Thyroid gland (tissue), 4 donors: ENCODE data around the gene ZNF507. TPM values are rescaled to one million over a fixed set of nuclear protein-coding genes. Genes with fewer than 3 reads are reported as not detected.

Experiments
- DNase-seq, 2 donors: peaks; one replicate each; pipeline ENCODE4 v3.0.0-alpha.2; 2019
- H3K27ac ChIP-seq, 3 donors: fragments of 200-600 bp; sonication (generic); 1 replicate in 2 of 3; 2 replicates in 1 of 3; pipeline ENCODE4 v1.5.1; 2016 to 2019; ENCODE audit warnings: mild to moderate bottlenecking in 1 of 3, moderate library complexity in 1 of 3
- H3K27me3 ChIP-seq: fragments of 200-600 bp; sonication (generic); one replicate; pipeline ENCODE4 v1.5.1; 2019
- H3K36me3 ChIP-seq, 2 donors: fragments of 200-600 bp; sonication (generic); one replicate each; pipeline ENCODE4 v1.5.1; 2016 to 2019
- H3K4me1 ChIP-seq, 2 donors: fragments of 200-600 bp; sonication (generic); one replicate each; pipeline ENCODE4 v1.5.1; 2017 to 2019
- H3K4me3 ChIP-seq, 3 donors: fragments of 200-600 bp; sonication (generic); replicated peaks in 1 of 3; 1 replicate in 2 of 3; 2 replicates in 1 of 3; pipeline ENCODE4 v1.5.1; 2016; ENCODE audit warnings: mild to moderate bottlenecking in 1 of 3
- H3K9me3 ChIP-seq: fragments of 200-600 bp; sonication (generic); one replicate; pipeline ENCODE4 v1.5.1; 2017
- CTCF ChIP-seq, 6 experiments: fragments of 200-600 bp in 3 of 6; fragments of 450-650 bp in 3 of 6; sonication (generic) in 3 of 6; IDR thresholded peaks; one replicate each; pipeline ENCODE4 v1.5.1; 2016 to 2019; ENCODE audit warnings: antibody characterized with exemption in 6 of 6, mild to moderate bottlenecking in 2 of 6, inconsistent platforms in 1 of 6, moderate library complexity in 1 of 6
- POLR2A ChIP-seq, 2 donors: fragments of 450-650 bp; IDR thresholded peaks; one replicate each; pipeline ENCODE4 v1.6.1; 2017; ENCODE audit warnings: antibody characterized with exemption in 2 of 2, mild to moderate bottlenecking in 2 of 2, moderate library complexity in 1 of 2
- WGBS, 2 donors: methylation state at CpG; one replicate each; pipeline ENCODE4 v1.1.5; 2017; 5-methylcytosine and 5-hydroxymethylcytosine counted together
- intact Hi-C: fragments of 100-400 bp; cut with DNase I; formaldehyde crosslinking; loops from one replicate; pipeline ENCODE4 v1.15.1; 2023
- total RNA-seq, 4 donors: library from RNA; depleted of rRNA; stranded (reverse); fragments of >200 nt; gene quantifications; one replicate each; pipeline ENCODE4 v1.2.3, GENCODE V29; 2016

The ZNF507 gene
- total RNA-seq, 4 donors from 2014 or later, result 28.6 to 46.9 (median 38.0) TPM

DNA sequence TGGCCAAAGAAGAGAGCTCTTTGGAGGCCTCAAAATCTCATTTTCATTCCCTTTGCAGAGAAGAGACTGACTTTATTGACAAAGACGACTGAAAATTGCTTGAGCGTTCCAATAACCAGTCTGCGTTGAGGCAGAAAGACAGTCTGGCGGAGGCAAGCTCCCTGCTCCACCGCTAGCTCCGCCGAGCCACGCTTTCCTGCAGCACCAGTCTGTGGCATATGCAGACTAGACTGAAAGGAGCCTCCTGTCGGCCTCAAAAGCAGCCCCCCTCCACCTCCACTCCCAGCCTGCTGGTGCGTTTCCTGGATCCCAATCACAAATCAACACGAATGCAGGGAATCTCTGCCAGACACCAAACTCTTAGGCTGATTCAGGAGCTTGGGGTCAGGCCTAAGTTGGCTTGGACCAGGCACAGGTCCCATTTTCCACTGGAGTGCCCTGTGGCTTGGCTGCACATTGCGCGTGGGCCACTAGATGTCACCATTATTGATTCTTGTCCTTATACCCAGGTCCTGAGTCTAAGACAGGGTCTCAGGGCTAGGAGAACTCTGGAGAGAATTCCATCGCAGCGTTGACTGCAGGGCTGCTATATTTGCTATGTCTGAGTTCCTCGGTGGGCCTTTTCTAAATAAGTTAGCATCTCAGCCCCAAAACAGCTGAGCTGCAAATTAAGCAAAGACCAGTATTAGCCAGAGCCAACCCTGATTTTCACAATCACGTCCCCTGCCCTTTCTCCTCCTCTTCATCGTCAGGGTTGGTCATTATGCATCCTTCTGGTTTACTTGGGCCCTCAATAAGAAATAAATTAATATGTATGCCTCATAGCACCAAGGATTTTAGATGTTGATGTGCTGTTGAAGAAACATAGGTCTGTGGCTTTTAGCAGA is 5.2 kb upstream of the ZNF507 start:
- WGBS, 2 donors, result 61 to 63% methylated on average over 18 of the region's 18 CpGs
- Histone ChIP-seq H3K4me3 (no peak overlapping the region), H3K9me3 (no peaks in the 10 kb centered on the region), H3K36me3 (no peaks in the 10 kb centered on the region), H3K27me3 (no peaks in the 10 kb centered on the region), H3K4me1 (no peaks in the 10 kb centered on the region), H3K27ac (no peak overlapping the region)
- peak; percentile 81 to 83 for DNase-seq
- intact Hi-C loops, result loop anchor here (10.0 kb wide), 2 partner anchors 65 to 225 kb away; partner anchors contain the start of gene DPY19L3
- TF ChIP-seq POLR2A (IDR thresholded peaks at IDR 0.05), result no peak
- TF ChIP-seq CTCF (IDR thresholded peaks at IDR 0.05), result peak; percentile 35 to 81 (median 70)

DNA sequence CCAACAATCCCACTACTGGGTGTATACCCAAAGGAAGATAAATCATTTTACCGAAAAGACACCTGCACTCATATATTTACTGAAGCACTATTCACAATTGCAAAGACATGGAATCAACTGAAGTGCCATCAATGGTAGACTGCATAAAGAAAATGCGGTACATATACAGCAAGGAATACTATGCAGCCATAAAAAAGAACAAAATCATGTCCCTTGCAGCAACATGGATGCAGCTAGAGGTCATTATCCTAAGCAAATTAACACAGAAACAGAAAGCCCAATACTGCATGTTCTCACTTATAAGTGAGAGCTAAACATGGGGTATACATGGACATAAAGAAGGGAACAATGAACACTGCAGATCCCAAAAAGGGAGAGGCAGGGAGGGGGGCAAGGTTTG is 2.7 kb upstream of the ZNF507 start:
- Histone ChIP-seq H3K4me3 (no peak overlapping the region), H3K9me3 (no peaks in the 10 kb centered on the region), H3K27me3 (no peaks in the 10 kb centered on the region), H3K4me1 (peaks cover 12 to 13% of the 10 kb centered on the region in 2 donors), H3K36me3 (peaks cover 0 to 3% of the 10 kb centered on the region in 2 donors), H3K27ac (no peak overlapping the region)
- DNase-seq, result no peak
- TF ChIP-seq POLR2A (IDR thresholded peaks at IDR 0.05), result no peak
- TF ChIP-seq CTCF (IDR thresholded peaks at IDR 0.05), result no peak
- intact Hi-C loops, result loop anchor here (10.0 kb wide), 1 partner anchor 62 kb away; the partner anchor contains the start of gene DPY19L3
- WGBS, 2 donors, result 96 to 97% methylated on average over 2 of the region's 2 CpGs

GRCh38 chr19:32343550-32344262 is 1.7 kb upstream of the ZNF507 start:
- Histone ChIP-seq H3K9me3 (no peaks in the 10 kb centered on the region), H3K4me1 (peaks cover 14 to 16% of the 10 kb centered on the region in 2 donors), H3K36me3 (peaks cover 6 to 7% of the 10 kb centered on the region in 2 donors), H3K4me3 (no peak overlapping the region), H3K27me3 (no peaks in the 10 kb centered on the region), H3K27ac (no peak overlapping the region)
- TF ChIP-seq CTCF (IDR thresholded peaks at IDR 0.05) (no peak), POLR2A (IDR thresholded peaks at IDR 0.05) (no peak)
- intact Hi-C loops, result loop anchor here (10.0 kb wide), 1 partner anchor 61 kb away; the partner anchor contains the start of gene DPY19L3
- DNase-seq, result no peak
- 88 to 91% methylated on average over 11 of the region's 11 CpGs for WGBS, 2 donors

GRCh38 chr19:32346901-32347300 is 1.5 kb downstream of the ZNF507 start:
- TF ChIP-seq POLR2A (IDR thresholded peaks at IDR 0.05) (no peak), CTCF (IDR thresholded peaks at IDR 0.05) (no peak)
- H3K9me3 ChIP-seq, result no peaks in the 10 kb centered on the region
- no peak for DNase-seq
- H3K4me3 ChIP-seq, result peak overlapping the region in 1 of 3 donors; percentile 78
- no peak overlapping the region for H3K27ac ChIP-seq
- peaks cover 7 to 9% of the 10 kb centered on the region in 2 donors for H3K36me3 ChIP-seq
- WGBS, 2 donors, result 73 to 74% methylated on average over 3 of the region's 3 CpGs
- peaks cover 28 to 35% of the 10 kb centered on the region in 2 donors for H3K4me1 ChIP-seq
- intact Hi-C loops, result loop anchor here (10.0 kb wide), 1 partner anchor 58 kb away; the partner anchor contains the start of gene DPY19L3
- no peaks in the 10 kb centered on the region for H3K27me3 ChIP-seq
